Measurements from ENCODE around the gene LARGE2. TPM values are rescaled to one million over a fixed set of nuclear protein-coding genes. Genes with fewer than 3 reads are reported as not detected.
A peak's percentile ranks its signal among the peaks of the same experiment; 100 is the strongest.

The LARGE2 gene
- total and polyA plus RNA-seq, 9 of the 15 experiments (the other 6 are each of a cell fraction or from before 2014, with no cell fraction given), result 0.56 to 14.1 (median 6.6) TPM

DNA sequence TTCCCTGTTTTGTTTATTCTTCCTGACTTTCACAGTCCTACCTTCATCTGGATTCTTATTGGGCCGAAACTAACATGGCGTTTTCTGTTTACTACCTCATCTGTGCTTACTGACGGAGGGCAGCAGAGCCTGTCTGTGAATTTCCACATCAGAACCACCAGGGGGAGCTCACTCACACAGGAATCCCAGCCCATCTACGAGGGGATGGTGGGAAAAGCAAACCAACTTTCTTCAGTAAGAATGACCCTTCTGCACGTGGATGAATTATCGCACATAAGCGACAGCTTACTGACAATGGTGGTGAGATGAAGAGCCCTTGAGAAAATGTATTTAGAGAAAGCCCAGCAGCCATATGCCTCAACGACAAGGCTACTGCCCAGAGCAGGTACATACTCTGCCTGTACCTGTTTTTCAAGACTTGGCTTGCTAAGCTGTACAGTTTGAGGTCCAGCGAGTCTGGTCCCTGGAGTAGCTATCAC is 42.5 kb downstream of the LARGE2 start (continued):
- TF ChIP-seq ZNF76 (CRISPR knock-in tag; IDR thresholded peaks at IDR 0.05; ENCODE audit: borderline replicate concordance) (no peak), TCFL5 (CRISPR knock-in tag; conservative IDR thresholded peaks at IDR 0.05) (no peak), POLR2A (conservative IDR thresholded peaks at IDR 0.05) (no peak), MYBL2 (IDR thresholded peaks at IDR 0.05; ENCODE audit: low read depth) (no peak), MYBL2 (CRISPR knock-in tag; IDR thresholded peaks at IDR 0.05; ENCODE audit: borderline replicate concordance) (no peak), TEAD2 (tag; IDR thresholded peaks at IDR 0.05) (no peak), ZNF311 (CRISPR knock-in tag; IDR thresholded peaks at IDR 0.05) (no peak), SMARCA5 (IDR thresholded peaks at IDR 0.05) (no peak), FOXM1 (IDR thresholded peaks at IDR 0.05; ENCODE audit: low read depth) (no peak), FOXM1 (CRISPR knock-in tag; IDR thresholded peaks at IDR 0.05; ENCODE audit: low read depth) (no peak), ZFP36 (IDR thresholded peaks at IDR 0.05; ENCODE audit: low read depth, low read length, partially characterized antibody) (no peak), ELF2 (CRISPR knock-in tag; IDR thresholded peaks at IDR 0.05) (no peak), ATF1 (CRISPR knock-in tag; IDR thresholded peaks at IDR 0.05) (no peak), ATF1 (tag; IDR thresholded peaks at IDR 0.05) (peak; percentile 51), KLF1 (tag; IDR thresholded peaks at IDR 0.05) (no peak), FOXK2 (conservative IDR thresholded peaks at IDR 0.05 in 1 of 2, IDR thresholded peaks at IDR 0.05 in 1 of 2; ENCODE audit: low read depth in 2 of 2) (peak; percentile 53 to 81; a peak in 3 of 4 replicates)
- TF ChIP-seq, protein P1, sequence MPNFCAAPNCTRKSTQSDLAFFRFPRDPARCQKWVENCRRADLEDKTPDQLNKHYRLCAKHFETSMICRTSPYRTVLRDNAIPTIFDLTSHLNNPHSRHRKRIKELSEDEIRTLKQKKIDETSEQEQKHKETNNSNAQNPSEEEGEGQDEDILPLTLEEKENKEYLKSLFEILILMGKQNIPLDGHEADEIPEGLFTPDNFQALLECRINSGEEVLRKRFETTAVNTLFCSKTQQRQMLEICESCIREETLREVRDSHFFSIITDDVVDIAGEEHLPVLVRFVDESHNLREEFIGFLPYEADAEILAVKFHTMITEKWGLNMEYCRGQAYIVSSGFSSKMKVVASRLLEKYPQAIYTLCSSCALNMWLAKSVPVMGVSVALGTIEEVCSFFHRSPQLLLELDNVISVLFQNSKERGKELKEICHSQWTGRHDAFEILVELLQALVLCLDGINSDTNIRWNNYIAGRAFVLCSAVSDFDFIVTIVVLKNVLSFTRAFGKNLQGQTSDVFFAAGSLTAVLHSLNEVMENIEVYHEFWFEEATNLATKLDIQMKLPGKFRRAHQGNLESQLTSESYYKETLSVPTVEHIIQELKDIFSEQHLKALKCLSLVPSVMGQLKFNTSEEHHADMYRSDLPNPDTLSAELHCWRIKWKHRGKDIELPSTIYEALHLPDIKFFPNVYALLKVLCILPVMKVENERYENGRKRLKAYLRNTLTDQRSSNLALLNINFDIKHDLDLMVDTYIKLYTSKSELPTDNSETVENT (CRISPR knock-in tag; IDR thresholded peaks at IDR 0.05), result no peak
- TF ChIP-seq, protein P2, sequence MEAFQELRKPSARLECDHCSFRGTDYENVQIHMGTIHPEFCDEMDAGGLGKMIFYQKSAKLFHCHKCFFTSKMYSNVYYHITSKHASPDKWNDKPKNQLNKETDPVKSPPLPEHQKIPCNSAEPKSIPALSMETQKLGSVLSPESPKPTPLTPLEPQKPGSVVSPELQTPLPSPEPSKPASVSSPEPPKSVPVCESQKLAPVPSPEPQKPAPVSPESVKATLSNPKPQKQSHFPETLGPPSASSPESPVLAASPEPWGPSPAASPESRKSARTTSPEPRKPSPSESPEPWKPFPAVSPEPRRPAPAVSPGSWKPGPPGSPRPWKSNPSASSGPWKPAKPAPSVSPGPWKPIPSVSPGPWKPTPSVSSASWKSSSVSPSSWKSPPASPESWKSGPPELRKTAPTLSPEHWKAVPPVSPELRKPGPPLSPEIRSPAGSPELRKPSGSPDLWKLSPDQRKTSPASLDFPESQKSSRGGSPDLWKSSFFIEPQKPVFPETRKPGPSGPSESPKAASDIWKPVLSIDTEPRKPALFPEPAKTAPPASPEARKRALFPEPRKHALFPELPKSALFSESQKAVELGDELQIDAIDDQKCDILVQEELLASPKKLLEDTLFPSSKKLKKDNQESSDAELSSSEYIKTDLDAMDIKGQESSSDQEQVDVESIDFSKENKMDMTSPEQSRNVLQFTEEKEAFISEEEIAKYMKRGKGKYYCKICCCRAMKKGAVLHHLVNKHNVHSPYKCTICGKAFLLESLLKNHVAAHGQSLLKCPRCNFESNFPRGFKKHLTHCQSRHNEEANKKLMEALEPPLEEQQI (IDR thresholded peaks at IDR 0.05), result no peak
- TF ChIP-seq, protein P3, sequence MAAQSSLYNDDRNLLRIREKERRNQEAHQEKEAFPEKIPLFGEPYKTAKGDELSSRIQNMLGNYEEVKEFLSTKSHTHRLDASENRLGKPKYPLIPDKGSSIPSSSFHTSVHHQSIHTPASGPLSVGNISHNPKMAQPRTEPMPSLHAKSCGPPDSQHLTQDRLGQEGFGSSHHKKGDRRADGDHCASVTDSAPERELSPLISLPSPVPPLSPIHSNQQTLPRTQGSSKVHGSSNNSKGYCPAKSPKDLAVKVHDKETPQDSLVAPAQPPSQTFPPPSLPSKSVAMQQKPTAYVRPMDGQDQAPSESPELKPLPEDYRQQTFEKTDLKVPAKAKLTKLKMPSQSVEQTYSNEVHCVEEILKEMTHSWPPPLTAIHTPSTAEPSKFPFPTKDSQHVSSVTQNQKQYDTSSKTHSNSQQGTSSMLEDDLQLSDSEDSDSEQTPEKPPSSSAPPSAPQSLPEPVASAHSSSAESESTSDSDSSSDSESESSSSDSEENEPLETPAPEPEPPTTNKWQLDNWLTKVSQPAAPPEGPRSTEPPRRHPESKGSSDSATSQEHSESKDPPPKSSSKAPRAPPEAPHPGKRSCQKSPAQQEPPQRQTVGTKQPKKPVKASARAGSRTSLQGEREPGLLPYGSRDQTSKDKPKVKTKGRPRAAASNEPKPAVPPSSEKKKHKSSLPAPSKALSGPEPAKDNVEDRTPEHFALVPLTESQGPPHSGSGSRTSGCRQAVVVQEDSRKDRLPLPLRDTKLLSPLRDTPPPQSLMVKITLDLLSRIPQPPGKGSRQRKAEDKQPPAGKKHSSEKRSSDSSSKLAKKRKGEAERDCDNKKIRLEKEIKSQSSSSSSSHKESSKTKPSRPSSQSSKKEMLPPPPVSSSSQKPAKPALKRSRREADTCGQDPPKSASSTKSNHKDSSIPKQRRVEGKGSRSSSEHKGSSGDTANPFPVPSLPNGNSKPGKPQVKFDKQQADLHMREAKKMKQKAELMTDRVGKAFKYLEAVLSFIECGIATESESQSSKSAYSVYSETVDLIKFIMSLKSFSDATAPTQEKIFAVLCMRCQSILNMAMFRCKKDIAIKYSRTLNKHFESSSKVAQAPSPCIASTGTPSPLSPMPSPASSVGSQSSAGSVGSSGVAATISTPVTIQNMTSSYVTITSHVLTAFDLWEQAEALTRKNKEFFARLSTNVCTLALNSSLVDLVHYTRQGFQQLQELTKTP (IDR thresholded peaks at IDR 0.05; ENCODE audit: low read depth in 1 of 2, partially characterized antibody in 2 of 2), result no peak
- TF ChIP-seq, protein P4, sequence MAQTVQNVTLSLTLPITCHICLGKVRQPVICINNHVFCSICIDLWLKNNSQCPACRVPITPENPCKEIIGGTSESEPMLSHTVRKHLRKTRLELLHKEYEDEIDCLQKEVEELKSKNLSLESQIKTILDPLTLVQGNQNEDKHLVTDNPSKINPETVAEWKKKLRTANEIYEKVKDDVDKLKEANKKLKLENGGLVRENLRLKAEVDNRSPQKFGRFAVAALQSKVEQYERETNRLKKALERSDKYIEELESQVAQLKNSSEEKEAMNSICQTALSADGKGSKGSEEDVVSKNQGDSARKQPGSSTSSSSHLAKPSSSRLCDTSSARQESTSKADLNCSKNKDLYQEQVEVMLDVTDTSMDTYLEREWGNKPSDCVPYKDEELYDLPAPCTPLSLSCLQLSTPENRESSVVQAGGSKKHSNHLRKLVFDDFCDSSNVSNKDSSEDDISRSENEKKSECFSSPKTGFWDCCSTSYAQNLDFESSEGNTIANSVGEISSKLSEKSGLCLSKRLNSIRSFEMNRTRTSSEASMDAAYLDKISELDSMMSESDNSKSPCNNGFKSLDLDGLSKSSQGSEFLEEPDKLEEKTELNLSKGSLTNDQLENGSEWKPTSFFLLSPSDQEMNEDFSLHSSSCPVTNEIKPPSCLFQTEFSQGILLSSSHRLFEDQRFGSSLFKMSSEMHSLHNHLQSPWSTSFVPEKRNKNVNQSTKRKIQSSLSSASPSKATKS (CRISPR knock-in tag; IDR thresholded peaks at IDR 0.05), result no peak

Data from K562 (cell line).